Measurements from ENCODE around the gene GALNT9. TPM values are rescaled to one million over a fixed set of nuclear protein-coding genes. Genes with fewer than 3 reads are reported as not detected.

Gene GALNT9
- total RNA-seq, 1 donor, result not detected

GRCh38 chr12:132262256-132263060 lies 66.9 kb downstream of the GALNT9 start:
- DNase-seq (ENCODE audit: low read depth), result no peak
- no peak overlapping the region for H3K4me3 ChIP-seq (ENCODE audit: low read depth, low read length)
- no peak for TF ChIP-seq CTCF (IDR thresholded peaks at IDR 0.05; ENCODE audit: insufficient read depth, low read depth, low read length)

DNA sequence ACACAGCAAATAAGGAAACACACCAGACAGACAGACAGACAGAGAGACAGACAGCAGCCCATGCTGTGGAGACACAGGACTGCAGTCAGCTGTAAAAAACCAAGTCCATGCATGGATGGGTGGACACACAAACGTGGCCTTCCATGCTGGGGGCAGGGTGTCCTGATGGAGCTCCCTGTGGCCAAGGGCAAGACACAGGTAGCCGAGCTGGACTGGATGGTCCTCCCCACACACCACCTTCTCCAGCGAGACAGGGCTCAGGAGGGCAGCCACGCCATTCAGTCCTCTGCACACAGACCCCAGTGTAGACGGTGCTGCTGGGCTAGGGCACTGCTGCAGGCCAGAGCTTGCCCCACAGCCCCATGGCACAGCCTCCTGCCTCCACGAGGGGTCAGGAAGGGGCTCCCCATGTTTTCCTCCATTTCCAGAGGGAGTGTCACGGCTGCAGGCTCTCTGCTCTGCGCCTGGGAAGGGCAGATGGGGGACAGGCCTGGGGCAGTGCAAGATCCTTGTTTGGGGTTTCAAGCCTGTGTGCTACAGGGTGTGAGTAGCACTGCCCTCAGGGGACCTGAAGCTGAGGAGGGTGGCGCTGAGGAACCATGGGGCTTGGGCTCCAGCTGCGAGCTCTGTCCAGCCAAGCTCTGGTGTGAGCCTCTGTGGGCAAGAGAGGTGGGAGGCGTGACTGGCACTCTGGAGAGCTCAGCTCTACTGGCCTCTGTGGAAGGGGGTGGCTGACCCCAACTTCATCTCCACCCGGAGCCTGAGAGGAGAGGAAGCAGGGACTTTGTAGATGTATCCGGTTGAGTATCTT lies 67.9 kb downstream of the GALNT9 start:
- DNase-seq (ENCODE audit: low read depth), result no peak
- H3K4me3 ChIP-seq (ENCODE audit: low read depth, low read length), result no peak overlapping the region
- no peak for TF ChIP-seq CTCF (IDR thresholded peaks at IDR 0.05; ENCODE audit: insufficient read depth, low read depth, low read length)

DNA sequence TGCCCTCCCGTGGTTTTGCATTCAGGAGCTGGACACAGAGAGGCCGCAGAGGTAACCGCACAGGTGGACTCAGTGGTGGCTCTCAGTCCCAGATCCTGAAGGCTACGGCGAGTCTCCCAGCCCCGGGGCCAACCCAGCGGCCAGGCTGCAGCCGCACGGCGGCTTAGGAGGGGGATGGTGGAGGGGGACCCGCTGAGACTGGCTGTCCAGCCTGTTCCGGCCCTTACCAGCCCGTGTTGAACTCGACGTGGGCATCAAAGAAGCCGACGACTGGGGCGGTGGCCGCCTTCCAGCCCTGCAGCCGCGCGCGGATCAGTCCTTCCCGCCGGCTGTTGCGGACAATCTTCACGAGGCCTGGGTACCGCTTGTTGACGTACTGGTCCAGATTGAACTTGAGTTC lies 68.7 kb downstream of the GALNT9 start:
- DNase-seq (ENCODE audit: low read depth), result no peak
- H3K4me3 ChIP-seq (ENCODE audit: low read depth, low read length), result no peak overlapping the region
- no peak for TF ChIP-seq CTCF (IDR thresholded peaks at IDR 0.05; ENCODE audit: insufficient read depth, low read depth, low read length)

DNA sequence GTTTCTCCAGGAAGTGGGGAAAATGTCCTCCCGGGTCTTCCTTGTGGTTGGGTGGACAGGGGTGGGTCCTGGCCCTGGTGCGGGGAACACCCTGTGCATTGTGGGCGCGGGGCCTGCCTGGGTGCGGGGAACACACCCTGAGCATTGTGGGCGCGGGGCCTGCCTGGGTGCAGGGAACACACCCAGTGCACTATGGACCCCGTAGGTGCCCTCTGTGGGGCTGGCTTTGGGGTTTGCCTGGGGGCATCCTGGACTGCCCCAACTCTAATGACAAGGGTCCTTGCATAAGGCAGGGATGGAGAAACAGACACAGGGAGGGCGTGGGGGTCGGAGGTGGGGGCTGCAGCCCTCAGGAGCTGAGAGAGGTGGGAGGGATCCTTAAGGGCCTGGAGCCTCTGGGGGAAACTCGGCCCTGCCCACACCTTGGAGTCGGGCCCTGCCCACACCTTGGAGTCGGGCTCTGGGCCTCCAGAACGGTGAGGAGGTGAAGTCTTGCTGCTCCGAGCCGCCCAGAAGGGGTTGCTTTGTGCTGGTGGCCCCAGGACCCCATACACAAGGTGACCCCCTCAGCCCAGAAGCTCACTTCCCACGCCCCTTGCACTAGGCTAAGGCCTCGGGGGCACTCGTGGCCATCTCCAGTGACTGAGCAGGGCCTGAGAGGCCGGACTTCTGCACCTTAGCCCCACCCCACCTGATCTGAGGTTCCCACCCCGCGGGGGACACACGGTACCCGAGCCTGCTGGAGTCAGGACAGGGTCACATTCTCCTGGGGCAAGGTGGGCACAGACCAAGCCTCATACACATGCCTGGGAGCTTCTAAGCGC lies 69.3 kb downstream of the GALNT9 start:
- TF ChIP-seq CTCF (IDR thresholded peaks at IDR 0.05; ENCODE audit: insufficient read depth, low read depth, low read length), result no peak
- no peak overlapping the region for H3K4me3 ChIP-seq (ENCODE audit: low read depth, low read length)
- no peak for DNase-seq (ENCODE audit: low read depth)

- no peak for TF ChIP-seq CTCF (IDR thresholded peaks at IDR 0.05; ENCODE audit: insufficient read depth, low read depth, low read length)
- H3K4me3 ChIP-seq (ENCODE audit: low read depth, low read length), result no peak overlapping the region
- no peak for DNase-seq (ENCODE audit: low read depth)
Observed at GRCh38 chr12:132259364-132259871, 70.0 kb downstream of the GALNT9 start.

DNA sequence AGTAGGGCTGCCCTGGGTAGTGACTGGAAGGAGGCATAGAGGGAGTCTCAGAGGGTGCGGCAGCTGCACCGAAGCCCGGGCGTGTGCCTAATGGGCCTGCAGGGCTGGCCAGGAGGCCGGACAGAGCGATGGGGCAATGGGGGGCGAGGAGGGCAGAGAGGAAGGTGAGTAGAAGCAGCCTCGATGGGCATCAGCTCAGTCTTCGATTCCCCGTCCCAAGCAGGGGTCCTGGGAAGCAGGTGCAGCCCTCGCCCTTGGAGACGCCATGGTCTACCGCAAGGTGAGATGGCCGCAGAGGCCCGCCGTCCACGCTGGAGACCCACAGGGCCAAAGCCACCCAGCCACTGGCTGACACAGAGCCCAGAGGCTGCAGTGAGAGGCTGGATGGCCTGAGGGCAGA lies 70.8 kb downstream of the GALNT9 start:
- DNase-seq (ENCODE audit: low read depth), result no peak
- no peak overlapping the region for H3K4me3 ChIP-seq (ENCODE audit: low read depth, low read length)
- TF ChIP-seq CTCF (IDR thresholded peaks at IDR 0.05; ENCODE audit: insufficient read depth, low read depth, low read length), result no peak
